Thyroid gland (tissue), 4 donors: ENCODE results near the gene ZCCHC18. TPM values are rescaled to one million over a fixed set of nuclear protein-coding genes. Genes with fewer than 3 reads are reported as not detected.

Source experiments
- DNase-seq, 2 donors: peaks; one replicate each; pipeline ENCODE4 v3.0.0-alpha.2; 2019
- H3K27ac ChIP-seq, 3 donors: fragments of 200-600 bp; sonication (generic); 1 replicate in 2 of 3; 2 replicates in 1 of 3; pipeline ENCODE4 v1.5.1; 2016 to 2019; ENCODE audit warnings: mild to moderate bottlenecking in 1 of 3, moderate library complexity in 1 of 3
- H3K27me3 ChIP-seq: fragments of 200-600 bp; sonication (generic); one replicate; pipeline ENCODE4 v1.5.1; 2019
- H3K36me3 ChIP-seq, 2 donors: fragments of 200-600 bp; sonication (generic); one replicate each; pipeline ENCODE4 v1.5.1; 2016 to 2019
- H3K4me1 ChIP-seq, 2 donors: fragments of 200-600 bp; sonication (generic); one replicate each; pipeline ENCODE4 v1.5.1; 2017 to 2019
- H3K4me3 ChIP-seq, 3 donors: fragments of 200-600 bp; sonication (generic); replicated peaks in 1 of 3; 1 replicate in 2 of 3; 2 replicates in 1 of 3; pipeline ENCODE4 v1.5.1; 2016; ENCODE audit warnings: mild to moderate bottlenecking in 1 of 3
- H3K9me3 ChIP-seq: fragments of 200-600 bp; sonication (generic); one replicate; pipeline ENCODE4 v1.5.1; 2017
- POLR2A ChIP-seq, 2 donors: fragments of 450-650 bp; IDR thresholded peaks; one replicate each; pipeline ENCODE4 v1.6.1; 2017; ENCODE audit warnings: antibody characterized with exemption in 2 of 2, mild to moderate bottlenecking in 2 of 2, moderate library complexity in 1 of 2
- WGBS, 2 donors: methylation state at CpG; one replicate each; pipeline ENCODE4 v1.1.5; 2017; 5-methylcytosine and 5-hydroxymethylcytosine counted together
- intact Hi-C: fragments of 100-400 bp; cut with DNase I; formaldehyde crosslinking; loops from one replicate; pipeline ENCODE4 v1.15.1; 2023
- total RNA-seq, 4 donors: library from RNA; depleted of rRNA; stranded (reverse); fragments of >200 nt; gene quantifications; one replicate each; pipeline ENCODE4 v1.2.3, GENCODE V29; 2016
- TF ChIP-seq, protein P1 (sequence below), 6 experiments: fragments of 200-600 bp in 3 of 6; fragments of 450-650 bp in 3 of 6; sonication (generic) in 3 of 6; IDR thresholded peaks; one replicate each; pipeline ENCODE4 v1.5.1; 2016 to 2019; ENCODE audit warnings: antibody characterized with exemption in 6 of 6, mild to moderate bottlenecking in 2 of 6, inconsistent platforms in 1 of 6, moderate library complexity in 1 of 6

The ZCCHC18 gene
- total RNA-seq, 4 donors from 2014 or later: 0.21 to 0.67 TPM; not detected in 2

DNA sequence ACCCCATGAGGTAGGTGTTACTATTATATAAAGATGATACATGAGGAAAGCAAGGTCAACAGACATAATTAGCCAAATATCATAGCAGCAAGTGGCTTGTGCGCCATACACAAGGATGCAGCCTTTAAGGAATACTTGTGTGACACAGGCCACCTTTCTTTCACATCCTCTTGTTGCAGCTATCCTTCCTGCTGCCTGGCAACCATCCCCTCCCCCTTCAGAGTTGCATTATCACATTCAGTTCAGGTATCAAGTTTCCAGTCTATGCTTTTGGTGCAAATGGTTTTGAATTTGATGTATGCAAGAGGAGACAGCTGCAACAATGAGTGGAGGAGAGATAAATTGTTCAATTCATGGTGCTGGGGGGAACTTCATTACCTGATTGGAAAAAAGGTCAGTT, 6.4 kb downstream of the ZCCHC18 start:
- H3K27me3 ChIP-seq: no peaks in the 10 kb centered on the region
- intact Hi-C loops: no loop called here
- no peak overlapping the region for H3K4me3 ChIP-seq
- DNase-seq: no peak
- TF ChIP-seq, protein P1, sequence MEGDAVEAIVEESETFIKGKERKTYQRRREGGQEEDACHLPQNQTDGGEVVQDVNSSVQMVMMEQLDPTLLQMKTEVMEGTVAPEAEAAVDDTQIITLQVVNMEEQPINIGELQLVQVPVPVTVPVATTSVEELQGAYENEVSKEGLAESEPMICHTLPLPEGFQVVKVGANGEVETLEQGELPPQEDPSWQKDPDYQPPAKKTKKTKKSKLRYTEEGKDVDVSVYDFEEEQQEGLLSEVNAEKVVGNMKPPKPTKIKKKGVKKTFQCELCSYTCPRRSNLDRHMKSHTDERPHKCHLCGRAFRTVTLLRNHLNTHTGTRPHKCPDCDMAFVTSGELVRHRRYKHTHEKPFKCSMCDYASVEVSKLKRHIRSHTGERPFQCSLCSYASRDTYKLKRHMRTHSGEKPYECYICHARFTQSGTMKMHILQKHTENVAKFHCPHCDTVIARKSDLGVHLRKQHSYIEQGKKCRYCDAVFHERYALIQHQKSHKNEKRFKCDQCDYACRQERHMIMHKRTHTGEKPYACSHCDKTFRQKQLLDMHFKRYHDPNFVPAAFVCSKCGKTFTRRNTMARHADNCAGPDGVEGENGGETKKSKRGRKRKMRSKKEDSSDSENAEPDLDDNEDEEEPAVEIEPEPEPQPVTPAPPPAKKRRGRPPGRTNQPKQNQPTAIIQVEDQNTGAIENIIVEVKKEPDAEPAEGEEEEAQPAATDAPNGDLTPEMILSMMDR (IDR thresholded peaks at IDR 0.05): no peak
- no peak for TF ChIP-seq POLR2A (IDR thresholded peaks at IDR 0.05)
- H3K27ac ChIP-seq: no peak overlapping the region
- no peaks in the 10 kb centered on the region for H3K9me3 ChIP-seq
- no peaks in the 10 kb centered on the region for H3K4me1 ChIP-seq
- 100% methylated on average over 1 of the region's 1 CpG for WGBS, 2 donors
- H3K36me3 ChIP-seq: no peaks in the 10 kb centered on the region

DNA sequence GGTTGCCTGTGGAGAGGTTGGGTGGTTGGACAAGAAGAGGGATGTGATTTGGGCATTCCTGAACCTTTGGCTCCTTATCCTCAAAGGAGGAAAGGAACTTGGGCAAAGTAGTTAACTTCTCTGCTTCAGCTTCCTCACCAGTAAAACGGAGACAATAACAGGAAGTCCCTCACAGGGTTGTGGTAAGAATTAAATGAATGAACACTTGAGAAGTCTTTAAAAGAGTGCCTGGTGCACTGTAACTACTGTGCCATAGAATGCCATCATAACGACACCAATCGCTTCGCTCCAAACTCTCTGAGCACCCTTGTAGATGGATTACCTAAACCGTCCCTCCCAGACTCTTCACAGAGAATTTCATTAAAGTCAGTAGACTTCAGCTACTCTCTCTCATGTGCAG, 10.5 kb downstream of the ZCCHC18 start:
- intact Hi-C loops: no loop called here
- Histone ChIP-seq H3K27me3 (no peaks in the 10 kb centered on the region), H3K27ac (no peak overlapping the region), H3K36me3 (no peaks in the 10 kb centered on the region), H3K9me3 (no peaks in the 10 kb centered on the region), H3K4me3 (no peak overlapping the region), H3K4me1 (no peaks in the 10 kb centered on the region)
- DNase-seq: no peak
- TF ChIP-seq, protein P1 (IDR thresholded peaks at IDR 0.05): no peak
- TF ChIP-seq POLR2A (IDR thresholded peaks at IDR 0.05): no peak
- WGBS, 2 donors: 75 to 76% methylated on average over 5 of the region's 5 CpGs

DNA sequence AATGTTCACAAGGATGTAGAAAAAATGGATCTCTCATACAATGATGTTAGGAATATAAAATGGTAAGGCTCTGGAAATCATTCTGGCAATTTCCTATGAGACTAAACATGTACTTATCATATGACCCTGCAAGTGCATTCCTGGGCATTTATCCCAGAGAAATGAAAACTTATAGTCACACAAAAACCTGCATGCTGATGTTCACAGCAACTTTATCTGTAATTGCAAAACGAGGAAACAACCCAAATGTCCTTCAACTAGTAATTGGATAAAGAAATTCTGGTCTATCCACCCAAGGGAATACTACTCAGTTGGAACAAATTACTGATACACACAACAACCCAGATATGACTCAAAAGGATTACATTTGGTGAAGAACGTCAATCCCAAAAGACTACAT, 14.5 kb downstream of the ZCCHC18 start:
- intact Hi-C loops: no loop called here
- no peaks in the 10 kb centered on the region for H3K9me3 ChIP-seq
- H3K36me3 ChIP-seq: no peaks in the 10 kb centered on the region

DNA sequence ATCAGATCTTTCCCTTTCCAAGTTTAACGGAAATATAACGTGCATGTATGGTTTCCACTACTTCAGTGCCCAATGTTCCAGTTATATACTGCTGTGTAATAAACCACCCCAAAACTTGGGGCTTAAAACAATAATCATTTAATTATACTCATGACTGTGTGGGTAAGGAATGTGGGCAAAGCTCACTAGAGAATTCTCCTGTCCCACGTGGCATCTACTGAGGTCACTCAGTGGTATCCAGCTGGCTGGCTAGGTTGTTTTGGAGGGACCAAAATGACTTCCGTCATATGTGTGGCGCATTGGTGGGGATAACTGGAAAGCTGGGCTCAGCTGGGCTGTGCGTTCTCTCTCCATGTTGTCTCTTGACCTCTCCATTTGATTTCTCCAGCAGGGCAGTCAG, 18.5 kb downstream of the ZCCHC18 start:
- Histone ChIP-seq H3K27me3 (no peaks in the 10 kb centered on the region), H3K4me1 (no peaks in the 10 kb centered on the region), H3K9me3 (no peaks in the 10 kb centered on the region), H3K4me3 (no peak overlapping the region), H3K27ac (no peak overlapping the region), H3K36me3 (no peaks in the 10 kb centered on the region)
- no peak for TF ChIP-seq POLR2A (IDR thresholded peaks at IDR 0.05)
- TF ChIP-seq, protein P1 (IDR thresholded peaks at IDR 0.05): no peak
- DNase-seq: no peak
- intact Hi-C loops: no loop called here
- WGBS, 2 donors: 91 to 99% methylated on average over 4 to 5 of the region's 6 CpGs

More for the DNA sequence above, 14.5 kb downstream of the ZCCHC18 start:
- no peak for DNase-seq
- H3K4me1 ChIP-seq: no peaks in the 10 kb centered on the region
- H3K27ac ChIP-seq: no peak overlapping the region
- H3K27me3 ChIP-seq: no peaks in the 10 kb centered on the region
- TF ChIP-seq POLR2A (IDR thresholded peaks at IDR 0.05): no peak
- TF ChIP-seq, protein P1 (IDR thresholded peaks at IDR 0.05): no peak
- WGBS, 2 donors: 72 to 81% methylated on average over 2 of the region's 2 CpGs
- H3K4me3 ChIP-seq: no peak overlapping the region

DNA sequence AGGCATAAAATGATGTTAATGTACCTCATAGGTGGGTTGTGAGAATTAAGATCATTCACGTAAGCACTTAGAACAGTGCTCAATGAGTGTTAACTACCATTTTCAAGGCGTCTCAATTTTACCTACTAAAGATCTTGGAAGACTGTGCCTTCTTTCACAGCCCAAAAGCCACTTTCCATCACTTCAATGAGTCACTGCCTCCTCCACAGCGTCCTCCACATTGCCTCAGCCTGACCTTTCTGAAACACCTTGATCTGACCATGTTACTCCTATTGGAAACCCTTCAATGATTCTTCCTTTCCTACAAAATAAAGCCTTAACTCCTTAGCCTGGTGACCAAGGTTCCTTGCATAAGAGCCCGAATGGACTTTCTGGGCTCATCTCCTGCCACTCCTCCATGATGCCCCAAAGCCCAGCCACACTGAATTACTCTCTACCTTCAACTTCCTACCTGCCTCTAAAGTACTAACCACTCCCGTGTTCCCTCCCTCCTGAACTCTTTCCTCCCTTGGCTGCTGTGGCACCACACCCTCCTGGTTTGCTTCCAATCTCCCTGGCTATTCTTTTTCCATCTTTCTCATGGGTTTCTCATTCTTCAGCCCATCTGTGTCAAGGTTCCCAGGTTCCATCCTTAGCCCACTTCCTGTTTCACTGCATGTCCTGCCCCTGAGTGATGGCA, 22.4 kb downstream of the ZCCHC18 start:
- Histone ChIP-seq H3K9me3 (no peaks in the 10 kb centered on the region), H3K27ac (no peak overlapping the region), H3K27me3 (no peaks in the 10 kb centered on the region), H3K4me3 (no peak overlapping the region), H3K36me3 (no peaks in the 10 kb centered on the region), H3K4me1 (no peaks in the 10 kb centered on the region)
- intact Hi-C loops: no loop called here
- WGBS, 2 donors: 89 to 90% methylated on average over 5 of the region's 5 CpGs
- DNase-seq: no peak
- TF ChIP-seq, protein P1 (IDR thresholded peaks at IDR 0.05): no peak
- no peak for TF ChIP-seq POLR2A (IDR thresholded peaks at IDR 0.05)
